Measurements from ENCODE around the gene SF3B6. TPM values are rescaled to one million over a fixed set of nuclear protein-coding genes. Genes with fewer than 3 reads are reported as not detected.

Gene SF3B6
- total RNA-seq, 1 experiment from 2014 or later = 184 TPM

GRCh38 chr2:24077879-24078278, 1.8 kb upstream of the SF3B6 start:
- TF ChIP-seq CTCF (IDR thresholded peaks at IDR 0.05; ENCODE audit: insufficient read depth in 1 of 2, low read depth in 1 of 2, low read length in 1 of 2, severe bottlenecking in 1 of 2, unreplicated experiment in 1 of 2) = no peak
- H3K36me3 Mint-ChIP-seq (ENCODE audit: insufficient read depth, unreplicated experiment) = peaks cover 69% of the 10 kb centered on the region
- peaks cover 2% of the 10 kb centered on the region; the same call in 1 of the 2 replicates for H3K36me3 ChIP-seq (ENCODE audit: control insufficient read depth, insufficient read depth, low read length)

GRCh38 chr2:24077535-24077877, 1.4 kb upstream of the SF3B6 start:
- Mint-ChIP-seq H3K27me3 (ENCODE audit: insufficient read depth, unreplicated experiment) (no peaks in the 10 kb centered on the region), H3K9me3 (ENCODE audit: unreplicated experiment) (no peaks in the 10 kb centered on the region), H3K27ac (ENCODE audit: unreplicated experiment) (peak overlapping the region; percentile 96), H3K36me3 (ENCODE audit: insufficient read depth, unreplicated experiment) (peaks cover 71% of the 10 kb centered on the region), H3K4me1 (ENCODE audit: low read depth, unreplicated experiment) (peaks cover 28% of the 10 kb centered on the region), H3K4me3 (ENCODE audit: unreplicated experiment) (peak overlapping the region; percentile 99)
- H3K36me3 ChIP-seq (ENCODE audit: control insufficient read depth, insufficient read depth, low read length) = peaks cover 2% of the 10 kb centered on the region
- no peak for TF ChIP-seq CTCF (IDR thresholded peaks at IDR 0.05; ENCODE audit: insufficient read depth in 1 of 2, low read depth in 1 of 2, low read length in 1 of 2, severe bottlenecking in 1 of 2, unreplicated experiment in 1 of 2)
- TSS peak; percentile 76 for BruUV-seq (replicated peaks)
- CTCF ChIA-PET = interaction anchor here (1.1 to 2.0 kb wide), 3 partner anchors 31 to 150 kb away, joined by 4 to 30 read pairs (median 11); partner anchors contain the start of genes ATAD2B and WDCP
- no peaks in the 10 kb centered on the region for H3K27me3 ChIP-seq (replicated peaks; ENCODE audit: control insufficient read depth, insufficient read depth, low read length)
- H3K4me1 ChIP-seq = peaks cover 17% of the 10 kb centered on the region
- H3K9me3 ChIP-seq = no peaks in the 10 kb centered on the region
- POLR2A ChIA-PET = interaction anchor here (1.2 to 2.3 kb wide), 2 partner anchors 30 to 153 kb away, joined by 5 to 47 read pairs; partner anchors contain the start of gene WDCP
- DNase-seq = peak in 1 of 2 experiments; percentile 25
- peak overlapping the region; percentile 72 for H3K4me3 ChIP-seq (ENCODE audit: low read depth, low read length)
- intact Hi-C loops (cut with micrococcal nuclease; ENCODE audit: unreplicated experiment) = loop anchor here (2.0 kb wide), 2 partner anchors 87 to 151 kb away; partner anchors contain the start of gene ATAD2B

More at GRCh38 chr2:24077879-24078278, 1.8 kb upstream of the SF3B6 start:
- no TSS peak for BruUV-seq (replicated peaks)
- Mint-ChIP-seq H3K27me3 (ENCODE audit: insufficient read depth, unreplicated experiment) (no peaks in the 10 kb centered on the region), H3K27ac (ENCODE audit: unreplicated experiment) (peak overlapping the region; percentile 96), H3K4me1 (ENCODE audit: low read depth, unreplicated experiment) (peaks cover 28% of the 10 kb centered on the region), H3K9me3 (ENCODE audit: unreplicated experiment) (no peaks in the 10 kb centered on the region), H3K4me3 (ENCODE audit: unreplicated experiment) (peak overlapping the region; percentile 99)
- no peaks in the 10 kb centered on the region for H3K27me3 ChIP-seq (replicated peaks; ENCODE audit: control insufficient read depth, insufficient read depth, low read length)
- DNase-seq = peak; percentile 52 to 55
- intact Hi-C loops (cut with micrococcal nuclease; ENCODE audit: unreplicated experiment) = loop anchor here (2.0 kb wide), 2 partner anchors 87 to 151 kb away; partner anchors contain the start of gene ATAD2B
- H3K4me1 ChIP-seq = peaks cover 20% of the 10 kb centered on the region
- POLR2A ChIA-PET = interaction anchor here (2.3 kb wide), 1 partner anchor 31 kb away, joined by 47 read pairs; the partner anchor contains the start of gene WDCP
- CTCF ChIA-PET = no interaction called here
- peak overlapping the region; percentile 72 for H3K4me3 ChIP-seq (ENCODE audit: low read depth, low read length)
- H3K9me3 ChIP-seq = no peaks in the 10 kb centered on the region

DNA sequence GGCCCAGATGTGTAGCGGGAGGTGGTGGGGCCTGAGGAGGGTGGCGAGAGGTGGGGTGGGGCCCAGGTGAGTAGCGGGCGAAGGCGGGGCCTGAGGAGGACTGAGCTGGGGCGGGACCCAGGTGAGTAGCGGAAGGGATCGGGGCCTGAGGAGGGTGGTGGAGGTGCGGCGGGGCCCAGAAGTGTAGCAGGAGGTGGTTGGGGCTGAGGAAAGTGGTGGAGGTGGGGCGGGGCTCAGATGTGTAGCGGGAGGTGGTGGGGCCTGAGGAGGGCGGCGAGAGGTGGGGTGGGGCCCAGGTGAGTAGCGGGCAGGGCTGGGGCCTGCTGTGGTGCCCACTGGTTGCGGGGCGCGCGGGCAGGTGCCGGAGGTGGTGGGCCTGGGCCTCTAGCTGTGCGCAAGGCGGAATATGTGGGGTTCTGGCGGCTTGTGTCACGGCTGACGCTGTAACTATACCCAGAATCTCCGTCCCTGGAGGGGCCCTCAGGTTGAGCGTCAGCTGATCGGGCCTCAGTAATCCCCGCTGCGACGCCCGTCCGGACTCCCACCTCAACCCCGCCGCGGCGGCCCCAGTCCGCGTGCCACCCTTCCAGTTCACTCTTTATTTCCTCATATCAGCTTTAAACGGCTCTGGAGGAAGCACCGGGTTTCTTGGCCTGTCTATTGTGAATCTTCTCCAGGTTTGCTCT, 866 bp upstream of the SF3B6 start:
- intact Hi-C loops (cut with micrococcal nuclease; ENCODE audit: unreplicated experiment) = loop anchor here (1.0 to 2.0 kb wide), 7 partner anchors 7 to 150 kb away; partner anchors contain the start of genes ATAD2B, FAM228B, PFN4 and TP53I3
- no peak for DNase-seq
- CTCF ChIA-PET = interaction anchor here (0.5 to 2.2 kb wide), 13 partner anchors 8 to 716 kb away, joined by 3 to 30 read pairs (median 5); partner anchors contain the start of genes ATAD2B, CENPO, FAM228B and FKBP1B
- peaks cover 71% of the 10 kb centered on the region for H3K36me3 Mint-ChIP-seq (ENCODE audit: insufficient read depth, unreplicated experiment)
- H3K4me3 Mint-ChIP-seq (ENCODE audit: unreplicated experiment) = peak overlapping the region; percentile 99
- Histone ChIP-seq H3K4me3 (ENCODE audit: low read depth, low read length) (peak overlapping the region; percentile 72), H3K36me3 (ENCODE audit: control insufficient read depth, insufficient read depth, low read length) (peaks cover 2% of the 10 kb centered on the region), H3K9me3 (no peaks in the 10 kb centered on the region), H3K4me1 (peaks cover 17% of the 10 kb centered on the region), H3K27me3 (replicated peaks; ENCODE audit: control insufficient read depth, insufficient read depth, low read length) (no peaks in the 10 kb centered on the region)
- TF ChIP-seq CTCF (IDR thresholded peaks at IDR 0.05; ENCODE audit: insufficient read depth in 1 of 2, low read depth in 1 of 2, low read length in 1 of 2, severe bottlenecking in 1 of 2, unreplicated experiment in 1 of 2) = no peak
- H3K27me3 Mint-ChIP-seq (ENCODE audit: insufficient read depth, unreplicated experiment) = no peaks in the 10 kb centered on the region
- no TSS peak for BruUV-seq (replicated peaks)
- H3K27ac Mint-ChIP-seq (ENCODE audit: unreplicated experiment) = peak overlapping the region; percentile 96
- POLR2A ChIA-PET = interaction anchor here (0.6 to 2.3 kb wide), 10 partner anchors 8 to 906 kb away, joined by 3 to 47 read pairs (median 6); partner anchors contain the start of genes ATAD2B, FAM228B, PFN4 and TP53I3
- no peaks in the 10 kb centered on the region for H3K9me3 Mint-ChIP-seq (ENCODE audit: unreplicated experiment)
- peaks cover 23% of the 10 kb centered on the region for H3K4me1 Mint-ChIP-seq (ENCODE audit: low read depth, unreplicated experiment)
